Osteoblast (primary cell): ENCODE measurements around the gene C1R. TPM values are rescaled to one million over a fixed set of nuclear protein-coding genes. Genes with fewer than 3 reads are reported as not detected.
A peak's percentile ranks its signal among the peaks of the same experiment; 100 is the strongest.

ENCODE experiments used
- DNase-seq: peaks from one replicate; pipeline ENCODE4 v3.0.0; 2011; ENCODE audit warnings: low spot score, mixed read lengths; ENCODE audit not compliant: insufficient read length; ENCODE audit errors: missing footprints
- H2AFZ ChIP-seq: 2 replicates; pipeline ENCODE4 v1.6.0; 2011; ENCODE audit warnings: mild to moderate bottlenecking, low read length
- H3K27ac ChIP-seq: 2 replicates; pipeline ENCODE4 v1.5.1; 2011; ENCODE audit warnings: mild to moderate bottlenecking, low read depth, low read length, moderate library complexity
- H3K27me3 ChIP-seq: 2 replicates; pipeline ENCODE4 v1.6.0; 2012; ENCODE audit warnings: mild to moderate bottlenecking, control low read depth, inconsistent platforms, low read length, moderate library complexity; ENCODE audit not compliant: insufficient read depth
- H3K36me3 ChIP-seq: 2 replicates; pipeline ENCODE4 v1.5.1; 2011; ENCODE audit warnings: mild to moderate bottlenecking, low read length, control low read depth, moderate library complexity; ENCODE audit not compliant: insufficient read depth
- H3K4me1 ChIP-seq: 2 replicates; pipeline ENCODE4 v1.5.1; 2011; ENCODE audit warnings: mild to moderate bottlenecking, low read length, control low read depth, moderate library complexity; ENCODE audit not compliant: insufficient read depth
- H3K4me2 ChIP-seq: 2 replicates; pipeline ENCODE4 v1.6.0; 2011; ENCODE audit warnings: mild to moderate bottlenecking, low read length; ENCODE audit not compliant: insufficient read depth
- H3K4me3 ChIP-seq: fragments of 200-600 bp; sonication (generic); 3 replicates; pipeline ENCODE4 v1.5.1; 2012; ENCODE audit warnings: mild to moderate bottlenecking, low read length, inconsistent platforms; ENCODE audit not compliant: insufficient read depth
- H3K79me2 ChIP-seq: 2 replicates; pipeline ENCODE4 v1.6.0; 2012; ENCODE audit warnings: mild to moderate bottlenecking, low read length, control low read depth, inconsistent platforms; ENCODE audit not compliant: insufficient read depth
- H3K9me3 ChIP-seq: 2 replicates; pipeline ENCODE4 v1.5.1; 2011; ENCODE audit warnings: low read depth, low read length, control low read depth
- H4K20me1 ChIP-seq: 2 replicates; pipeline ENCODE4 v1.6.0; 2012; ENCODE audit warnings: mild to moderate bottlenecking, low read length, control low read depth; ENCODE audit not compliant: insufficient read depth
- CTCF ChIP-seq: IDR thresholded peaks from 2 replicates; pipeline ENCODE4 v1.5.1; 2011; ENCODE audit warnings: mild to moderate bottlenecking, low read depth, low read length, moderate library complexity; ENCODE audit errors: extremely low read depth
- total RNA-seq: library from RNA; depleted of rRNA; stranded (reverse); fragments of >200 nt; gene quantifications from 2 replicates; pipeline ENCODE4 v1.2.3, GENCODE V29; 2012

C1R gene
- total RNA-seq, 1 donor, result 330 TPM

- peaks cover 3% of the 10 kb centered on the region for H3K27me3 ChIP-seq
- no peak overlapping the region for H2AFZ ChIP-seq
- no peak for DNase-seq
- H3K79me2 ChIP-seq, result no peaks in the 10 kb centered on the region
- TF ChIP-seq CTCF, result no peak
- H4K20me1 ChIP-seq, result peaks cover 7% of the 10 kb centered on the region
- peaks cover 14% of the 10 kb centered on the region for H3K4me1 ChIP-seq
- H3K27ac ChIP-seq, result no peak overlapping the region
- peaks cover 21% of the 10 kb centered on the region for H3K36me3 ChIP-seq
- H3K4me3 ChIP-seq, result no peak overlapping the region
- no peak overlapping the region for H3K4me2 ChIP-seq
- H3K9me3 ChIP-seq, result no peaks in the 10 kb centered on the region
Observed at GRCh38 chr12:7099290-7099996, 7.2 kb upstream of the C1R start.

GRCh38 chr12:7096979-7097378 is 4.7 kb upstream of the C1R start:
- no peaks in the 10 kb centered on the region for H3K79me2 ChIP-seq
- no peaks in the 10 kb centered on the region for H4K20me1 ChIP-seq
- no peak for DNase-seq
- no peak overlapping the region for H3K4me2 ChIP-seq
- no peaks in the 10 kb centered on the region for H3K9me3 ChIP-seq
- H3K27me3 ChIP-seq, result peaks cover 3% of the 10 kb centered on the region
- peaks cover 17% of the 10 kb centered on the region for H3K4me1 ChIP-seq
- peaks cover 15% of the 10 kb centered on the region for H3K36me3 ChIP-seq
- no peak overlapping the region for H3K27ac ChIP-seq
- TF ChIP-seq CTCF, result no peak
- no peak overlapping the region for H3K4me3 ChIP-seq
- no peak overlapping the region for H2AFZ ChIP-seq

GRCh38 chr12:7096006-7096932 is 4.0 kb upstream of the C1R start:
- H3K4me2 ChIP-seq, result no peak overlapping the region
- H3K27me3 ChIP-seq, result peaks cover 3% of the 10 kb centered on the region
- no peak for DNase-seq
- H2AFZ ChIP-seq, result no peak overlapping the region
- no peaks in the 10 kb centered on the region for H3K79me2 ChIP-seq
- no peaks in the 10 kb centered on the region for H3K9me3 ChIP-seq
- peaks cover 15% of the 10 kb centered on the region for H3K36me3 ChIP-seq
- H3K4me3 ChIP-seq, result no peak overlapping the region
- no peak overlapping the region for H3K27ac ChIP-seq
- H4K20me1 ChIP-seq, result no peaks in the 10 kb centered on the region
- TF ChIP-seq CTCF, result no peak
- H3K4me1 ChIP-seq, result peaks cover 18% of the 10 kb centered on the region

- H3K4me3 ChIP-seq, result no peak overlapping the region
Observed at GRCh38 chr12:7093892-7094291, 1.6 kb upstream of the C1R start.

More at GRCh38 chr12:7093892-7094291, 1.6 kb upstream of the C1R start:
- no peak for TF ChIP-seq CTCF
- H2AFZ ChIP-seq, result no peak overlapping the region
- peaks cover 17% of the 10 kb centered on the region for H3K36me3 ChIP-seq
- H3K9me3 ChIP-seq, result no peaks in the 10 kb centered on the region
- peak; percentile 73 for DNase-seq
- no peaks in the 10 kb centered on the region for H4K20me1 ChIP-seq
- H3K27ac ChIP-seq, result no peak overlapping the region
- no peak overlapping the region for H3K4me2 ChIP-seq
- H3K27me3 ChIP-seq, result peaks cover 3% of the 10 kb centered on the region
- H3K79me2 ChIP-seq, result no peaks in the 10 kb centered on the region
- H3K4me1 ChIP-seq, result peaks cover 23% of the 10 kb centered on the region
